Keratinocyte (primary cell): ENCODE results near the gene KRTAP1-4. TPM values are rescaled to one million over a fixed set of nuclear protein-coding genes. Genes with fewer than 3 reads are reported as not detected.

Experiments
- DNase-seq: peaks from one replicate; pipeline ENCODE4 v3.0.0-alpha.2; 2011; ENCODE audit warnings: low read depth, missing footprints, low spot score
- FAIRE-seq: peaks from 2 replicates; lab custom pipeline; 2011; peaks lifted over from hg19 to GRCh38; lab: Jason Lieb, UNC
- H2AFZ ChIP-seq: 2 replicates; pipeline ENCODE4 v1.6.0; 2012; ENCODE audit warnings: low read length, control low read depth, inconsistent platforms; ENCODE audit not compliant: control insufficient read depth
- H3K27ac ChIP-seq: 2 replicates; pipeline ENCODE4 v1.5.1; 2011; ENCODE audit warnings: low read length; ENCODE audit not compliant: control insufficient read depth, insufficient read depth
- H3K27me3 ChIP-seq: 3 replicates; pipeline ENCODE4 v1.6.0; 2011; ENCODE audit warnings: low read length; ENCODE audit not compliant: control insufficient read depth, insufficient read depth; ENCODE audit errors: extremely low read depth
- H3K36me3 ChIP-seq, 2 experiments: 2 replicates in 1 of 2; 3 replicates in 1 of 2; pipeline ENCODE4 v1.5.1; 2011; ENCODE audit warnings: low read length in 2 of 2, mild to moderate bottlenecking in 1 of 2; ENCODE audit not compliant: control insufficient read depth in 2 of 2, insufficient read depth in 2 of 2; ENCODE audit errors: extremely low read depth in 1 of 2
- H3K4me1 ChIP-seq: 3 replicates; pipeline ENCODE4 v1.5.1; 2011; ENCODE audit warnings: low read length; ENCODE audit not compliant: control insufficient read depth, insufficient read depth; ENCODE audit errors: extremely low read depth
- H3K4me2 ChIP-seq: 3 replicates; pipeline ENCODE4 v1.6.0; 2011; ENCODE audit warnings: low read depth, low read length; ENCODE audit not compliant: control insufficient read depth, insufficient read depth; ENCODE audit errors: extremely low read depth
- H3K4me3 ChIP-seq, 3 experiments: fragments of 200-600 bp in 1 of 3; sonication (generic) in 1 of 3; 2 replicates in 2 of 3; 3 replicates in 1 of 3; pipeline ENCODE4 v1.5.1; 2011 to 2016; ENCODE audit warnings: low read length in 3 of 3, mild to moderate bottlenecking in 3 of 3, control low read depth in 2 of 3, inconsistent platforms in 1 of 3, low read depth in 1 of 3, mixed read lengths in 1 of 3, mixed run types in 1 of 3, moderate library complexity in 1 of 3; ENCODE audit not compliant: control insufficient read depth in 2 of 3, insufficient read depth in 2 of 3; ENCODE audit errors: extremely low read depth in 1 of 3
- H3K79me2 ChIP-seq: 2 replicates; pipeline ENCODE4 v1.6.0; 2012; ENCODE audit warnings: low read length; ENCODE audit not compliant: control insufficient read depth, insufficient read depth
- H3K9ac ChIP-seq: 3 replicates; pipeline ENCODE4 v1.6.0; 2011; ENCODE audit warnings: low read length; ENCODE audit not compliant: control insufficient read depth, insufficient read depth; ENCODE audit errors: extremely low read depth
- H3K9me1 ChIP-seq: 3 replicates; pipeline ENCODE4 v1.6.0; 2011; ENCODE audit warnings: low read length; ENCODE audit not compliant: control insufficient read depth, insufficient read depth; ENCODE audit errors: extremely low read depth
- H3K9me3 ChIP-seq: 2 replicates; pipeline ENCODE4 v1.5.1; 2012; ENCODE audit warnings: low read depth, low read length; ENCODE audit not compliant: control insufficient read depth
- H4K20me1 ChIP-seq: 3 replicates; pipeline ENCODE4 v1.6.0; 2011; ENCODE audit warnings: low read length; ENCODE audit not compliant: control insufficient read depth, insufficient read depth; ENCODE audit errors: extremely low read depth
- CTCF ChIP-seq, 3 experiments: IDR thresholded peaks in 1 of 3; conservative IDR thresholded peaks in 1 of 3; optimal IDR thresholded peaks in 1 of 3; 2 replicates in 2 of 3; 3 replicates in 1 of 3; pipeline versions ENCODE3 to v1.5.1; 2011; ENCODE audit warnings: low read length in 3 of 3, mild to moderate bottlenecking in 3 of 3, moderate library complexity in 2 of 3, control low read depth in 1 of 3, inconsistent platforms in 1 of 3; ENCODE audit not compliant: insufficient read depth in 2 of 3; ENCODE audit errors: extremely low read depth in 1 of 3
- EZH2 ChIP-seq: IDR thresholded peaks from one replicate; pipeline ENCODE4 v1.6.1; 2012; ENCODE audit warnings: inconsistent platforms, mild to moderate bottlenecking, low read length, moderate library complexity
- dilution Hi-C: fragments of 300-500 bp; cut with MboI; formaldehyde crosslinking; loops from one replicate; pipeline ENCODE4 v1.7.0; 2020; ENCODE audit warnings: low sequenced_read_pairs; ENCODE audit not compliant: extremely low pct_ligation_motif_present
- polyA plus RNA-seq, 5 experiments: library from polyadenylated mRNA; depleted of rRNA in 3 of 5; stranded (reverse) in 3 of 5; stranded (forward) in 1 of 5; unstranded in 1 of 5; fragments of >200 nt; gene quantifications; 1 replicate in 1 of 5; 2 replicates in 3 of 5; 3 replicates in 1 of 5; pipeline versions ENCODE4 v1.2.1 to v1.2.3, GENCODE V29; 2011 to 2012; ENCODE audit warnings: missing spikeins in 2 of 5, low read depth in 1 of 5, low replicate concordance in 1 of 5

The KRTAP1-4 gene
- polyA plus RNA-seq, 1 donor (not counting 4 experiments of a cell fraction or from before 2014, with no cell fraction given) = not detected

GRCh38 chr17:40995116-40995515 lies 34.9 kb downstream of the KRTAP1-4 start:
- Histone ChIP-seq H2AFZ (no peak overlapping the region), H3K4me2 (no peak overlapping the region), H3K27ac (no peak overlapping the region), H3K9me3 (no peaks in the 10 kb centered on the region), H3K9ac (no peak overlapping the region), H3K9me1 (no peaks in the 10 kb centered on the region), H3K4me3 (no peak overlapping the region), H3K27me3 (no peaks in the 10 kb centered on the region), H3K79me2 (no peaks in the 10 kb centered on the region), H3K4me1 (no peaks in the 10 kb centered on the region), H4K20me1 (no peaks in the 10 kb centered on the region), H3K36me3 (no peaks in the 10 kb centered on the region)
- FAIRE-seq = no peak
- dilution Hi-C loops = no loop called here
- TF ChIP-seq EZH2 (no peak), CTCF (optimal IDR thresholded peaks at IDR 0.05 in 1 of 3, IDR thresholded peaks at IDR 0.05 in 1 of 3, conservative IDR thresholded peaks at IDR 0.05 in 1 of 3; ENCODE audit: extremely low read depth in 1 of 3, insufficient read depth in 2 of 3, low read length in 3 of 3) (no peak)
- no peak for DNase-seq

GRCh38 chr17:40993839-40994238 lies 36.2 kb downstream of the KRTAP1-4 start, which contains the start of gene KRTAP3-3:
KRTAP3-3 (minus strand) TSS chr17:40994164; CDS start chr17:40994097, 67 bp downstream.
- dilution Hi-C loops = no loop called here
- FAIRE-seq = no peak

More at GRCh38 chr17:40993839-40994238, 36.2 kb downstream of the KRTAP1-4 start, which contains the start of gene KRTAP3-3:
- H3K4me3 ChIP-seq = no peak within 1 kb of the TSS
- no peaks in the 10 kb centered on the region for H4K20me1 ChIP-seq
- TF ChIP-seq CTCF (optimal IDR thresholded peaks at IDR 0.05 in 1 of 3, IDR thresholded peaks at IDR 0.05 in 1 of 3, conservative IDR thresholded peaks at IDR 0.05 in 1 of 3; ENCODE audit: extremely low read depth in 1 of 3, insufficient read depth in 2 of 3, low read length in 3 of 3) (no peak), EZH2 (no peak)
- no peaks in the 10 kb centered on the region for H3K27me3 ChIP-seq
- no peaks in the 10 kb centered on the region for H3K79me2 ChIP-seq
- no peaks in the 10 kb centered on the region for H3K9me3 ChIP-seq
- no peak within 1 kb of the TSS for H3K4me2 ChIP-seq
- H2AFZ ChIP-seq = no peak within 1 kb of the TSS
- H3K27ac ChIP-seq = no peak within 1 kb of the TSS
- H3K36me3 ChIP-seq = no peaks in the 10 kb centered on the region
- no peaks in the 10 kb centered on the region for H3K4me1 ChIP-seq
- no peaks in the 10 kb centered on the region for H3K9me1 ChIP-seq
- DNase-seq = no peak
- H3K9ac ChIP-seq = no peak within 1 kb of the TSS
